H1 (cell line): Measurements from ENCODE around the gene PELI2. TPM values are rescaled to one million over a fixed set of nuclear protein-coding genes. Genes with fewer than 3 reads are reported as not detected.

Experiments
- SP4 ChIP-seq: IDR thresholded peaks from 2 replicates; pipeline ENCODE4 v1.6.1; 2012; ENCODE audit warnings: low read length, inconsistent platforms
- polyA plus RNA-seq, 7 experiments: library from polyadenylated mRNA; depleted of rRNA in 3 of 7; stranded (reverse) in 5 of 7; unstranded in 2 of 7; fragments of >200 nt in 5 of 7; fragments of 200-250 nt in 2 of 7; gene quantifications; 1 replicate in 5 of 7; 2 replicates in 1 of 7; 4 replicates in 1 of 7; pipeline versions ENCODE4 v1.2.1 to v1.2.3, GENCODE V29; 2011 to 2013; ENCODE audit warnings: missing spikeins in 2 of 7, mixed read lengths in 2 of 7
- total RNA-seq: library from RNA; stranded (reverse); fragmentation: NEBNext Ultra II Directional; extraction: Animal tissue kit (Norgen Biotek cat#: 25700); gene quantifications from 2 replicates; pipeline ENCODE4 v1.2.1, GENCODE V29; 2021

PELI2 gene
- total and polyA plus RNA-seq, 2 of the 8 experiments (the other 6 are each of a cell fraction or from before 2014, with no cell fraction given), result 14.6 to 25.7 TPM

GRCh38 chr14:56129933-56130332 lies 11.7 kb downstream of the PELI2 start (continued):
- TF ChIP-seq SP4, result no peak
